Measurements from ENCODE around the gene MUC2. TPM values are rescaled to one million over a fixed set of nuclear protein-coding genes. Genes with fewer than 3 reads are reported as not detected.

The MUC2 gene
- total RNA-seq, 2 experiments from 2014 or later = not detected

DNA sequence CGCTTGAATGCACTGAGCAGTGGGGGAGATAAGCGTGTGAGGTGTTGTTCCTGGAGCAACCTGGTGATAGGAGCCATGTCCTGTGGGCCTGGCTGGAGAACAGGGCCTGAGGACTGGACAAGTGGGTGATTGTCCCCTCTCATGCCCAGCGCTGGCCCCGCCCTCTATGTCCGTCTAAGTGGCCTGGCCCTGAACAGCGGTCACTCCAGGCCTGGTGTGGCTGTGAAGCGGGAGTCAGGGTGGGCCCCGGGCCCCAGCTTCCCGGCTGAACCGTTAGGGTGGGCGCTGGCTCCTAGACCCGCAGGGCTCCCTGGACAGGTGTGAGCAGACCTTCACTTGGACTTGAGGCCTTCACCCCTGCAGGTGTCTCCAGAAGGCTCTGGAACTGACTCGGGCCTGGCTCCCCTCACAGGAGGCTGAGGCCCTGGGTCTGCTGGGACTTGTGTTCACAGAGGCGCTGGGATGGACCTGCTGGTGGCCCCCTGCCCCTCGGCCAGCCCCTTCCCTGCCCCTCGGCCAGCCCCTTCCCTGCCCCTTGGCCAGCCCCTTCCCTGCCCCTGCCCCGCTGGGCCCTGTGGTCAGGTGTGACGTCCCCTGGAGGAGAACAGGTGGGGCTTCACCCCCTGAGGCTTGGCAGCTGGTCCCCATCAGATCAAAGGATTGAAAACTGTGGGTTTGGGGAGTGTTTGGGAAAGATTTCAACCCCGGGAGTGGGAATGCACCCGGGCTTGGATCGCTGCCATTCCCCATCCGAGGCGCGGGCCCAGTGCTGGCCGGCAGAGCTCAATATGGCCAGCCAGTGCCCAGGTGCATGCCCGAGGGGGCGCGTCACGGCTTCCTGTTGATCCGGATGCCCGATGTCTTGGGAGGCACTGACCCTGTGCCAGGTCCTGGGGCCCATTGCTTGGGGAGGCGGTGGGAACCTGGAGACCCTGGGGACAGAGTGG, 34.9 kb upstream of the MUC2 start:
- no peaks in the 10 kb centered on the region for H4K20me1 ChIP-seq (ENCODE audit: insufficient read depth, low read length)
- H3K4me1 ChIP-seq (ENCODE audit: insufficient read depth, low read length, poor library complexity, severe bottlenecking) = no peaks in the 10 kb centered on the region
- H3K9me2 ChIP-seq (ENCODE audit: insufficient read depth, low read length) = no peaks in the 10 kb centered on the region
- H2AFZ ChIP-seq (ENCODE audit: low read length) = no peak overlapping the region
- no peaks in the 10 kb centered on the region for H3K9me3 ChIP-seq (ENCODE audit: low read length)
- no TSS peak for BruUV-seq (replicated peaks)
- no peaks in the 10 kb centered on the region for H3K36me3 ChIP-seq (ENCODE audit: insufficient read depth, low read length)
- no peak for DNase-seq (ENCODE audit: low spot score)
- ChIA-PET POLR2A (no interaction called here), CTCF (ENCODE audit: unreplicated experiment) (no interaction called here)
- H3K79me2 ChIP-seq (ENCODE audit: insufficient read depth, low read depth, low read length) = no peaks in the 10 kb centered on the region
- intact Hi-C loops (cut with micrococcal nuclease; ENCODE audit: unreplicated experiment) = no loop called here
- H3K4me3 ChIP-seq (ENCODE audit: low read depth, low read length, poor library complexity, severe bottlenecking) = no peak overlapping the region
- no peak for TF ChIP-seq EZH2phosphoT487 (IDR thresholded peaks at IDR 0.05; ENCODE audit: borderline replicate concordance, low read depth, low read length)
- TF ChIP-seq, protein P1, sequence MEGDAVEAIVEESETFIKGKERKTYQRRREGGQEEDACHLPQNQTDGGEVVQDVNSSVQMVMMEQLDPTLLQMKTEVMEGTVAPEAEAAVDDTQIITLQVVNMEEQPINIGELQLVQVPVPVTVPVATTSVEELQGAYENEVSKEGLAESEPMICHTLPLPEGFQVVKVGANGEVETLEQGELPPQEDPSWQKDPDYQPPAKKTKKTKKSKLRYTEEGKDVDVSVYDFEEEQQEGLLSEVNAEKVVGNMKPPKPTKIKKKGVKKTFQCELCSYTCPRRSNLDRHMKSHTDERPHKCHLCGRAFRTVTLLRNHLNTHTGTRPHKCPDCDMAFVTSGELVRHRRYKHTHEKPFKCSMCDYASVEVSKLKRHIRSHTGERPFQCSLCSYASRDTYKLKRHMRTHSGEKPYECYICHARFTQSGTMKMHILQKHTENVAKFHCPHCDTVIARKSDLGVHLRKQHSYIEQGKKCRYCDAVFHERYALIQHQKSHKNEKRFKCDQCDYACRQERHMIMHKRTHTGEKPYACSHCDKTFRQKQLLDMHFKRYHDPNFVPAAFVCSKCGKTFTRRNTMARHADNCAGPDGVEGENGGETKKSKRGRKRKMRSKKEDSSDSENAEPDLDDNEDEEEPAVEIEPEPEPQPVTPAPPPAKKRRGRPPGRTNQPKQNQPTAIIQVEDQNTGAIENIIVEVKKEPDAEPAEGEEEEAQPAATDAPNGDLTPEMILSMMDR (conservative IDR thresholded peaks at IDR 0.05; ENCODE audit: low read length) = no peak
- no peak overlapping the region for H3K27ac ChIP-seq (ENCODE audit: low read depth, low read length, poor library complexity, severe bottlenecking)
- no peak overlapping the region for H3K4me2 ChIP-seq (ENCODE audit: low read length)

DNA sequence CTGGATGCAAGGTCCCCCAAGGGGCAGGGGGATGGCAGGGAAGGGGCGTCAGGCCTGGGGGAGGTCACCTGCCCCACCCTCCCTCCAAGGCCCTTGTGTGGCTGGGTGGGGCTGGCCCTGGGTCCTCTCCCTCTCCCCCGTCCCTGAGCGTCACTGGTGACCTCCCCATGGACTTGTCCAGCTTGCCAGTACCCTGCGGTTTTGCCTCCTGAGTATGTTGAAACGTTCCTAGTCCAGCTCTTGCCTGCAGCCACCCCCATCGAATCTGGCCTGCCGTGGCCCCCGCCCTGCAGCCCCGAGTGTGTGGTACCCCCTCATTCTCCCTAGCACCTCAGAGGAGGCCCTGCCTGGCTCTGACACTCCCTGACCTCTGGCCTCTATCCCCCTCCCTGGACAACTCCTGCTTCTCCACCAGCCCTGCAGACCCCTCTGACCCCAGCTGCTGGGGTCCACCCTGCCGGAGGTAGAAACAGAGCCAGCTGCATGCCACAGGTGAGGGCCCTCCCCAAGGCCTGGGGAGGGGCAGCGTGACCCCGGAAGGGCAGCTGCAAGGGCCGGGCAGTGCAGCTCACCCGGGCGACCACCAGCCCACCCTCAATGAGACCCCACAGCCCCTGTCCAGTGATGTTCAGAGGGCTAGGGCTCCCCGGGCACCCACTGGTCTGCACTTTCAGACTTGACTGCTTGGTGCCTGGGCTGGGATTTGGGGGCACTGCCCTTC, 34.1 kb upstream of the MUC2 start:
- intact Hi-C loops (cut with micrococcal nuclease; ENCODE audit: unreplicated experiment) = no loop called here
- Histone ChIP-seq H3K9me3 (ENCODE audit: low read length) (no peaks in the 10 kb centered on the region), H3K4me1 (ENCODE audit: insufficient read depth, low read length, poor library complexity, severe bottlenecking) (no peaks in the 10 kb centered on the region), H3K4me3 (ENCODE audit: low read depth, low read length, poor library complexity, severe bottlenecking) (no peak overlapping the region), H3K4me2 (ENCODE audit: low read length) (no peak overlapping the region), H4K20me1 (ENCODE audit: insufficient read depth, low read length) (no peaks in the 10 kb centered on the region), H3K79me2 (ENCODE audit: insufficient read depth, low read depth, low read length) (no peaks in the 10 kb centered on the region), H3K27ac (ENCODE audit: low read depth, low read length, poor library complexity, severe bottlenecking) (no peak overlapping the region), H2AFZ (ENCODE audit: low read length) (no peak overlapping the region), H3K9me2 (ENCODE audit: insufficient read depth, low read length) (no peaks in the 10 kb centered on the region), H3K36me3 (ENCODE audit: insufficient read depth, low read length) (no peaks in the 10 kb centered on the region)
- ChIA-PET POLR2A (no interaction called here), CTCF (ENCODE audit: unreplicated experiment) (no interaction called here)
- no TSS peak for BruUV-seq (replicated peaks)
- DNase-seq (ENCODE audit: low spot score) = no peak
- TF ChIP-seq EZH2phosphoT487 (IDR thresholded peaks at IDR 0.05; ENCODE audit: borderline replicate concordance, low read depth, low read length) = no peak
- TF ChIP-seq, protein P1 (conservative IDR thresholded peaks at IDR 0.05; ENCODE audit: low read length) = no peak

DNA sequence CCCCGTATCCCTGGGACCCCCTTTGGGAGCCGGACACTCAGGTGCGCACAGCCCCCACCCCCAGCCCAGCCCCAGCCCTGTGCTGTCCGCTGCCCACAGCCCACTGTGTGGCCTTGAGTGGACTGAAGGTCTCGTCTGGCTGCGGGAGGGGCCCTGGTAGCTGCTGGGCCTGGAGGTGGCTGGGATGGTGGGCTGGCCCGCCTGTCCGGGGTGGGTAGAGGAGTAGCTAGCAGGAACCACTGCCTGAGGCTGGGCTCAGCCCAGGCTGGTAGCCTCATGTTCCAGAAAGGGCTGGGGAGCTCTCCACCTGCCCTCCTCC, 33.6 kb upstream of the MUC2 start:
- TF ChIP-seq, protein P1 (conservative IDR thresholded peaks at IDR 0.05; ENCODE audit: low read length) = no peak
- TF ChIP-seq EZH2phosphoT487 (IDR thresholded peaks at IDR 0.05; ENCODE audit: borderline replicate concordance, low read depth, low read length) = no peak
- CTCF ChIA-PET (ENCODE audit: unreplicated experiment) = no interaction called here
- H3K9me3 ChIP-seq (ENCODE audit: low read length) = no peaks in the 10 kb centered on the region
- BruUV-seq (replicated peaks) = no TSS peak
- H2AFZ ChIP-seq (ENCODE audit: low read length) = no peak overlapping the region
- intact Hi-C loops (cut with micrococcal nuclease; ENCODE audit: unreplicated experiment) = no loop called here
- no peaks in the 10 kb centered on the region for H3K36me3 ChIP-seq (ENCODE audit: insufficient read depth, low read length)
- no peak for DNase-seq (ENCODE audit: low spot score)
- H3K4me1 ChIP-seq (ENCODE audit: insufficient read depth, low read length, poor library complexity, severe bottlenecking) = no peaks in the 10 kb centered on the region
- no peaks in the 10 kb centered on the region for H3K79me2 ChIP-seq (ENCODE audit: insufficient read depth, low read depth, low read length)
- H3K4me2 ChIP-seq (ENCODE audit: low read length) = no peak overlapping the region
- H4K20me1 ChIP-seq (ENCODE audit: insufficient read depth, low read length) = no peaks in the 10 kb centered on the region
- no peak overlapping the region for H3K27ac ChIP-seq (ENCODE audit: low read depth, low read length, poor library complexity, severe bottlenecking)
- POLR2A ChIA-PET = no interaction called here
- no peak overlapping the region for H3K4me3 ChIP-seq (ENCODE audit: low read depth, low read length, poor library complexity, severe bottlenecking)
- no peaks in the 10 kb centered on the region for H3K9me2 ChIP-seq (ENCODE audit: insufficient read depth, low read length)
